Effector memory CD8-positive, alpha-beta T cell (primary cell): ENCODE measurements around the gene HAPLN2.

Experiments used
- ATAC-seq: fragments of 150-1000 bp; cut with Tn5 transposase; replicated peaks from 2 replicates; pipeline ENCODE4 v1.10.0; 2021; ENCODE audit warnings: mild to moderate bottlenecking, moderate library complexity
- DNase-seq, 3 experiments: peaks; one replicate each; pipeline ENCODE4 v3.0.0; 2021
- H3K27ac Mint-ChIP-seq, 2 donors: one replicate each; pipeline ENCODE4 v1.8.0; 2022; ENCODE audit warnings: mild to moderate bottlenecking in 2 of 2, mixed read lengths in 2 of 2, moderate library complexity in 2 of 2
- H3K27me3 Mint-ChIP-seq, 2 donors: one replicate each; pipeline ENCODE4 v1.8.0; 2022; ENCODE audit warnings: mixed read lengths in 2 of 2
- H3K36me3 Mint-ChIP-seq: one replicate; pipeline ENCODE4 v1.8.0; 2022; ENCODE audit warnings: mild to moderate bottlenecking, moderate library complexity, mixed read lengths; ENCODE audit not compliant: insufficient read depth
- H3K4me1 Mint-ChIP-seq, 2 donors: one replicate each; pipeline ENCODE4 v1.8.0; 2022; ENCODE audit warnings: low read depth in 2 of 2, mixed read lengths in 2 of 2
- H3K4me3 Mint-ChIP-seq, 2 donors: one replicate each; pipeline ENCODE4 v1.8.0; 2022; ENCODE audit warnings: mild to moderate bottlenecking in 2 of 2, mixed read lengths in 2 of 2, moderate library complexity in 2 of 2
- H3K9me3 Mint-ChIP-seq, 2 donors: one replicate each; pipeline ENCODE4 v1.8.0; 2022; ENCODE audit warnings: mixed read lengths in 2 of 2

The HAPLN2 gene

DNA sequence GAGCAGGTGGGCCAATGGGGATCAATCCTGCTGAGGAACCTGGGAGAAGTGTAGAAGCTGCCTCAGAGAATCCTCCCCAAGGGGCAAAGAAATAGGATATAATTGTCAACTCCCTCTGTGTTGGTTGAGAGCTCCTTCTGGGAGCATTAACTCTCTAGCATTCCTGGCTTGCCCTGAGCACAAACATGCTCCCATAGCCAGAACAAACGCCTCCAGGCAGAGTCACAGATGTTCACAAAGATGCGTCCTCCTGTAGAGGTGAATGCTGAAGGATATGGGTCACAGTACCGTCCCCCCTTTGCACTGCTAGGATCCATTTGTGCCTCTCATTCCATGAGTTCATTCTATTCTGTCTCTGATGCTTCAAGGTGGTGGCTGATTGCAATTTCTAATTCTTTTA lies 13.1 kb downstream of the HAPLN2 start:
- H3K9me3 Mint-ChIP-seq: no peaks in the 10 kb centered on the region
- DNase-seq (no peak), ATAC-seq (no peak)
- H3K36me3 Mint-ChIP-seq: peaks cover 4% of the 10 kb centered on the region
- H3K4me3 Mint-ChIP-seq: no peak overlapping the region
- no peak overlapping the region for H3K27ac Mint-ChIP-seq
- peaks cover 78 to 86% of the 10 kb centered on the region in 2 donors for H3K27me3 Mint-ChIP-seq
- no peaks in the 10 kb centered on the region for H3K4me1 Mint-ChIP-seq

DNA sequence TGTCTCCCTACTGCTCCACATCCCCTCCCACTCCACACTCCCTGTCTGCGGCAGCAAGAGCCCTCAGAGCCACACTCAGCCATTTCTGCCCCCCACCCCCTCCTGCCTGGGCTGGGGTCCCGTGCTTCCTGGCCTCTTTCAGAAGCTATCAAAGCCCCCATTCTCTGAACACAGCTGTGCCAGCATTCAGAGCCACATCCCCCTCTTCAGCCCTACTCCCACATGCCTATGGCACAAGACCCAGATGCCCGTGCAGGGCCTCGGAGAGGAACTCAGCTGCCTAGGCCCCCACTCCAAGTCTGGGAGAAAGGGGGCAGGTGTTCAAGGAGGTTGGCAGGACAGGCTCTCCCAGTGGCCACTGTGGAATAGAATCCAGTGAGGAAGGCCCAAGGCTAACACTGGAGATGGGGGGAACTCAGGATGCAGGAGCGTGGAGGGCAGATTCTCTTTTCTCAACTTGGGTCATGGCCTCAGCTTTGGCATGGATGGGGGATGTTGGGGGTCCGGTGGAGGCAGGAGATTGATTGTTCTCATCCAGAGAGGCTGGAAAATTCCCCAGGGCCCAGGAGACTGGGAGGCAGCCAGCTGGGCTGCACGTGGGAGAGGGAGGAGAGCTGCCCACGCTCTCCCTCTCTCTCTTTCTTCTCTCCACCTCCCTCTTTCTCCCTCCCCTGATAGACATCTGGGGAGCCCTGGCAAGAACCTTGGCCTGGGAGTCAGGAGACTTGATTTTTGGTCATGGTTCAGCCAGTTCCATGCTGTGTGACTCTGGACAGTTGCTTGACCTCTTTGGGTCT lies 19.2 kb downstream of the HAPLN2 start:
- Mint-ChIP-seq H3K27ac (no peak overlapping the region), H3K4me3 (no peak overlapping the region)

DNA sequence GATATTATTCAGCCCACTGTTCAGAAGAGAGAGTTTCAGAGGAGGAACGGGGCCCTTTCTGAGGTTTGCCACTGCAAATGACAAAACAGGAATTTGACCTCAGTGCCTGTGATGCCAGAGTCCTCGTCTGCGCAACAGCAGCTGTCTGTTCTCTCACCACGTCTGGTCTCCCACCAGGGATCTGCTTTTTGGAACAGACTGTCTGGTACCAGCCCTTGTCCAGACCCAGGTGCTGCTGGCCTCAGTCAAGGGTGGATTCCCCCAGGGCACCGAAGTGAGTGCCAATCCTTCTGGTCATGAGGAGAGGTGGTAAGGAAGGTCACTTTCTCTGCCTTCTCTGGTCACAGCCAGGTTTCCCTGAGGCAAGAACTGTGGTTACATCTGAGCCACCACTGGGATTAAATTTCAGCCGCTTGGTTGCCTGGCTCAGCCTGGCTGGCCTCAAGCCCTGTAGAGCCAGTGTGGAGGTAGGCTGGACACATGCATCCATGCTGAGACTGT lies 20.4 kb downstream of the HAPLN2 start:
- peaks cover 75 to 91% of the 10 kb centered on the region in 2 donors for H3K27me3 Mint-ChIP-seq
- ATAC-seq (no peak), DNase-seq (no peak)
- H3K4me1 Mint-ChIP-seq: peaks cover 13 to 18% of the 10 kb centered on the region in 2 donors
- H3K4me3 Mint-ChIP-seq: no peak overlapping the region
- H3K9me3 Mint-ChIP-seq: no peaks in the 10 kb centered on the region
- H3K27ac Mint-ChIP-seq: no peak overlapping the region
- H3K36me3 Mint-ChIP-seq: peaks cover 4% of the 10 kb centered on the region

More for the DNA sequence above, 19.2 kb downstream of the HAPLN2 start:
- DNase-seq: no peak
- no peak for ATAC-seq
- H3K36me3 Mint-ChIP-seq: peaks cover 4% of the 10 kb centered on the region
- H3K27me3 Mint-ChIP-seq: peaks cover 78 to 90% of the 10 kb centered on the region in 2 donors
- H3K9me3 Mint-ChIP-seq: no peaks in the 10 kb centered on the region
- peaks cover 9 to 14% of the 10 kb centered on the region in 2 donors for H3K4me1 Mint-ChIP-seq

DNA sequence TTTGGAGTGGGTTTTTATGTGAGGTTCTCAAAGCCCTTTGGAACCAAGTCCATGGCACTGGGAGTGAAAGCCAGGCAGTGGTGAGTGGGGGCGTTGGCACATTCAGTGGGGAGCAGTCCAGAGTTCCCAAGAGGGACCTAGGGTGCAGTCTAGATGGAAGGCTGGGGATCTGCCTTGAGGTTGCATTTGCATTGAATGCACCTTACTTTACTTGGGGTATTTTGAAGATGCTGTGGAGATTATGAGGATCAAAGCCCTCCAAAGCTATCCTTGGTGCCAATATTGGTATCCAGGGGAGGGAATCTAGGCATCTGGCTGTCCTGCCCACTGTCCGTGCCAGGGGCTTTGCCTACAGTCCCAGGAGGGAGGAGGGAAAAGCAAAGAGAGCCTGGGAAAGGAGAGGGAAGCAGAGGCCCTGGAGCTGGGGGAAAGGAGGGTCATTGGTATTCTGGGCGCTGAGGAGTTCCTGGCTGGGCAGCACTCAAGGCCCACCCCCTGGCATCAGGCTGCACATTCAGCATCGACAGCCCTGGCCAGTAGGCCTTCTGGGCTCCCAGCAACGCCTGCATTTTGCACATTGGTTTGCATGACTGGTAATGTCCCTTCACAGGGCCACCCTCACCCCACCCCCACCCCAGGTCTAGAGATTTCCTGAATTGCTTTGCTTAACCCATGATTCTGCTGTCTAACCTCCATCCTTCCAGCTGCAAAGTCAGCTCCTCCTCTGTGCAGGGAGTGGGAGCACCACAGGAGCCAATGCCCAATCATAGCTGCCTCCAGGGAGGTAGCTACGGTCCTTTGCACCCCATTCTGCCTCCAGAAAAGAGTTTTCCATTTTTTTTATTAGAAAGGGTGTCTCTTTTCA lies 21.9 kb downstream of the HAPLN2 start:
- Mint-ChIP-seq H3K4me3 (peak overlapping the region; percentile 59 to 77), H3K27me3 (peaks cover 78 to 93% of the 10 kb centered on the region in 2 donors), H3K4me1 (peaks cover 13 to 20% of the 10 kb centered on the region in 2 donors), H3K36me3 (peaks cover 4% of the 10 kb centered on the region), H3K9me3 (no peaks in the 10 kb centered on the region), H3K27ac (no peak overlapping the region)
- no peak for DNase-seq
- ATAC-seq: no peak

DNA sequence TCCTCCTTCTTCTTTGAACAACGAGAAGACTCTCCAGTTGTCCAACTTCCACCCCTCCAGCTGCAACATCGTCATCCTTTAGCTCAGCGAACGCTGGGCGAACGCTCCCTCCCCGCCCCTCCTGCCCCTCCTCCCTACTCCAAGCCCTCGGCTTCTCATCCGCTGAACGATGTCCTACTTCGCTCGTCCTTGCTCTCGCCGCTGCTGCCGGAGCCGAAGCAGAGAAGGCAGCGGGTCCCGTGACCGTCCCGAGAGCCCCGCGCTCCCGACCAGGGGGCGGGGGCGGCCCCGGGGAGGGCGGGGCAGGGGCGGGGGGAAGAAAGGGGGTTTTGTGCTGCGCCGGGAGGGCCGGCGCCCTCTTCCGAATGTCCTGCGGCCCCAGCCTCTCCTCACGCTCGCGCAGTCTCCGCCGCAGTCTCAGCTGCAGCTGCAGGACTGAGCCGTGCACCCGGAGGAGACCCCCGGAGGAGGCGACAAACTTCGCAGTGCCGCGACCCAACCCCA lies 22.6 kb downstream of the HAPLN2 start, which contains the start of gene BCAN:
TSS of gene BCAN (plus strand) at position 357 of the 504 bp plus-strand sequence. CDS start 3,938 bp downstream, outside the sequence.
- peaks cover 13 to 23% of the 10 kb centered on the region in 2 donors for H3K4me1 Mint-ChIP-seq
- DNase-seq (no peak), ATAC-seq (peak; percentile 47)
- peaks cover 78 to 93% of the 10 kb centered on the region in 2 donors for H3K27me3 Mint-ChIP-seq
- peaks cover 4% of the 10 kb centered on the region for H3K36me3 Mint-ChIP-seq
- H3K4me3 Mint-ChIP-seq: peak within 1 kb of the TSS; percentile 71 to 77
- H3K27ac Mint-ChIP-seq: no peak within 1 kb of the TSS
- no peaks in the 10 kb centered on the region for H3K9me3 Mint-ChIP-seq

DNA sequence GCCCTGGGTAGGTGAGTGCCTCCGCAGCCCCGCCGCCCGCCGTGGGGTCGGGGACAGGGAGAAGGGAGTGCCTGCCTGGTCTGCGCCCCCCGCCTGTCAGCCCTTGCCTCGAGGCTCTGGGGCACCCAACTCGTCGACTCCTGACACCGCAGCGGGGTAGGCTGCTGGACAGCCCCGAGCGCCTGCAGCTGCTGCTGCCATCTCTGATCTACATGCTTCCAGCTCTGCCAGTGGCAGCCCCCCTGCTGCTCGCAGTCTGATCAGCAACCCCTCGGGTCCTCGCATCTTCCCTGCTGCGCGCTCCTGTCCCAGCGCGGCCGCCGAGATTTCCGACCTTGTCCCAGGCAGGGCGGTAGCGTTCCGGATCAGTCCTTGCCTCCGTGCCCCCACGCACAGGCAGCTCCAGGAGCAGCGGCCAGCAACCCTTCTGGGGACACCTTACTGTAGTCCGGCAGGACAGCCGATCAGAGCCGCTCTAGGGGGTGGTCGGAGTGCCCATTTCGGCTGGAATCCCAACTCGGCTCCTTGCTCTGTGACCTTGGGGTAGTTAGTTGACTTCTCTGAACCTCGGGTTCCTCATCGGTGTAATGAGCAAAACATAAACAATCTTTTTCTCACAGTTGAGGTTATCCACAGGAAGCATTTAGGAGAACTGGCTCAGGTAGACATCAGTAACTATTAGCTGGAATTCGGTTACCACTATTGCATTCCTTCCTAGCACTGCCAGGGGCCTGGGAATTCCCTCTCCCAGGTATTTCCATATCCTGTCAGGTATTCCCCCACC lies 23.2 kb downstream of the HAPLN2 start:
- ATAC-seq: peak; percentile 10
- Mint-ChIP-seq H3K27me3 (peaks cover 83 to 98% of the 10 kb centered on the region in 2 donors), H3K27ac (no peak overlapping the region), H3K4me1 (peaks cover 13 to 23% of the 10 kb centered on the region in 2 donors), H3K9me3 (no peaks in the 10 kb centered on the region), H3K36me3 (peaks cover 4% of the 10 kb centered on the region), H3K4me3 (peak overlapping the region; percentile 71 to 77)
- no peak for DNase-seq

DNA sequence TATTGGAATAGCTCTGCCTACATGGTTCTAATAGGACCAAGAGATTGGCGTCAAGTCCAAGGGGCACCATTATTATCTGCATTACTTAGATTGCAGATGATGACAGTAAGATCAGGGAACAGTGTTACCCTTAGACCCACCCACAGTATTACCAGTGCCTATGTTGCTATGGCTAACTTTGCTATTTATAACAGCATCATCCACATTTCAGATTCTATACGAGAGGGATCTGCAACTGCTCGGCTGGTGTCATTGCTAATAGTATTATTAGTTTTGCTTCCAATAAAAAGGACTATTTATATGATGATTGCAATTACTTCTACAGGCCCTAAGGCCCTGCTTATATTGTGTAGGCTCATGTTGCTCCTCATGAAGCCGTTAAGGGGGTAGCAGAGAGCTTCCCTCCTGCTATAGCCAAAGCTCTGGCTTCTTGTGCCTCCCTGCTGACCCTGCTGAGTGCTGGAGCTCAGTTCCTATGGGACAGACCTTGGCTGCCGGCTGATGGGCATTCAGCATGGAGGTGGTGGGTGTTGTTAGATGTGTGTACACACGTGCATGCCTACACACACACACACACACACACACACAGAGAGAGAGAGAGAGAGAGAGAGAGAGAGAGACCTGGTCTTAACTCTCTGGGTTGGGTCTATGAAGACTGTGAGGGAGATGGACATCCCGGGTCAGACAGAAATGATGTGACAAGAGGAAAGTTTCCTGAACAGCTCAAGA lies 24.0 kb downstream of the HAPLN2 start:
- Mint-ChIP-seq H3K4me3 (peak overlapping the region in 1 of 2 donors; percentile 71), H3K9me3 (no peaks in the 10 kb centered on the region), H3K4me1 (peaks cover 13 to 23% of the 10 kb centered on the region in 2 donors), H3K27me3 (peaks cover 86 to 100% of the 10 kb centered on the region in 2 donors), H3K36me3 (peaks cover 4% of the 10 kb centered on the region), H3K27ac (peak overlapping the region in 1 of 2 donors; percentile 3)
- no peak for ATAC-seq
- no peak for DNase-seq

DNA sequence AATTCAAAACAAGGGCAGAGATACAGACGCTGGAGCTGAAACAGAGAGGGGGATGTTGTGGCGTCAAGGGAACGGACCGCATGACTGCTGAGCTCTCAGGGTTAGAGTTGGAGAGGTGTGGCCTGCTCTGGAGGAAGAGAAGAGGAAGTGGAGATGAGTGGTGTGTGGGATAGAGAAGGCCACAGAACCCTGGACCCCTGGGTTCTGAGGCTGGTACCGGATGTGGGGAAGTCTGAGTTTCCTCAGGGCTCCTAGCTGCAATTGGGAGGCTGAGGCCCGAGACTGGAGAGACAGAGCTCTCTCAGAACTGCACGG lies 24.5 kb downstream of the HAPLN2 start:
- H3K27me3 Mint-ChIP-seq: peaks cover 86 to 100% of the 10 kb centered on the region in 2 donors
- H3K4me3 Mint-ChIP-seq: no peak overlapping the region
- no peak for DNase-seq
- H3K9me3 Mint-ChIP-seq: no peaks in the 10 kb centered on the region
- ATAC-seq: peak; percentile 78
- peaks cover 4% of the 10 kb centered on the region for H3K36me3 Mint-ChIP-seq
- H3K27ac Mint-ChIP-seq: peak overlapping the region in 1 of 2 donors; percentile 3
- peaks cover 13 to 24% of the 10 kb centered on the region in 2 donors for H3K4me1 Mint-ChIP-seq

DNA sequence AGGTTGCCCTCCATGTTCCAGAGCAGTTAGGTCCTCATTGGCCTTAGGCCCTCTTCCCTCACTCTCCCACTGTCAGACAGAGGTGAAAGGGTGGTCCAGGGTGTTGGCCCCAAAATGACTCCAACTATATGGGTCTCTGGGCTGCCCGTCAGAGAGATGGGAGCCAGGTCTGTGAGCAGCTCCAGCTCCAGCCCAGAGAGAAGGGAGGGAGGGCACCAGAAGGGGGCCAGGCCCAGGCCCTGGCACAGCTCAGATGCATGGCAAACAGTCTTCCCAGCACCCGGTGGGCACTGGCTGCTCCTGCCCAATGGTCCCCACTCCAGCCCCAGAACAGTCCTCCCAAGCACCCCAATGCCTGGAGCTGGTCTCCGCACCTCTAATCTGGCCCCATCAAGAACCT lies 24.9 kb downstream of the HAPLN2 start:
- Mint-ChIP-seq H3K4me1 (peaks cover 13 to 24% of the 10 kb centered on the region in 2 donors), H3K36me3 (peaks cover 4% of the 10 kb centered on the region), H3K4me3 (no peak overlapping the region), H3K9me3 (no peaks in the 10 kb centered on the region), H3K27me3 (peaks cover 86 to 100% of the 10 kb centered on the region in 2 donors), H3K27ac (no peak overlapping the region)
- ATAC-seq (no peak), DNase-seq (no peak)

DNA sequence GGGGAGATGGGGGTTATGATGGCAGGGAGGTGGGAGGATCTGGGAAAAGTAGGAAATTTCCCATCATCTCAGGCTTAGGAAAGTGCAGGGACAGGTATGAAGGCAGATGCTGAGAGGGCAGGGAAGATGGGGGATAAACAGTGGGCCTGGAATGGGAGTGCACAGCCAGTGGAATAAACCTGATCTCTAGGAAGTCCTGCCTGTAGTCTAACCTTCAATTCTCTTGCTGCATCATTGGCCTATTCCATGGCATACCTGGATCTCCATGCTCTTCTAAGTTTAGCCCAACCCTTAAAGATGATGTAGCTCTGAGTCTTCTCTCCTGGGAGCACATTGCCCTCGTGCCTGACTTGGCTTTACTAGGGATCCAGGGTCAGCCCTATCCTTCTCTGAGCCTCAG lies 25.4 kb downstream of the HAPLN2 start:
- Mint-ChIP-seq H3K4me3 (no peak overlapping the region), H3K9me3 (no peaks in the 10 kb centered on the region), H3K4me1 (peaks cover 13 to 24% of the 10 kb centered on the region in 2 donors), H3K27me3 (peaks cover 86 to 100% of the 10 kb centered on the region in 2 donors), H3K36me3 (peaks cover 4% of the 10 kb centered on the region), H3K27ac (no peak overlapping the region)
- ATAC-seq: no peak
- DNase-seq: no peak

DNA sequence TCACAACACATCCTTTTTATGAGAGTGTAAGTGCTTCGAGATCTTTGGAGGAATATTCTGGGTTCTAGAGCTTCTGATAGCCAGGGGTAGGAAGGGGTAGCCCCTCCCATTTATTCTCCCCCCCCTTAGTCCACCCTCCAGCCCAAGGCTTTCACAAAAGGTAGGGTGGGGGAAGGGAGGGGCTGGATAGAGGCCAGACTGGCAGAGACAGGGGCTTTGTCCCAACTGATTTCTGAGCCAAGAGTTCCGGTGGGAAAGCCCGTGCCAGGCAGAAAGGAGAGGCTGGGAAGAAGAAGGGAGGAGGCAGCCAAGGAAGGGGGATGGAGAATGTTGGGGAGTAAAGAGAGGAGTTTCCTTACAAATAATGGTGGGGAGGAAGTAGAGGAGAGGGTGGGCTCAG lies 25.8 kb downstream of the HAPLN2 start:
- no peak for DNase-seq
- no peak overlapping the region for H3K27ac Mint-ChIP-seq

DNA sequence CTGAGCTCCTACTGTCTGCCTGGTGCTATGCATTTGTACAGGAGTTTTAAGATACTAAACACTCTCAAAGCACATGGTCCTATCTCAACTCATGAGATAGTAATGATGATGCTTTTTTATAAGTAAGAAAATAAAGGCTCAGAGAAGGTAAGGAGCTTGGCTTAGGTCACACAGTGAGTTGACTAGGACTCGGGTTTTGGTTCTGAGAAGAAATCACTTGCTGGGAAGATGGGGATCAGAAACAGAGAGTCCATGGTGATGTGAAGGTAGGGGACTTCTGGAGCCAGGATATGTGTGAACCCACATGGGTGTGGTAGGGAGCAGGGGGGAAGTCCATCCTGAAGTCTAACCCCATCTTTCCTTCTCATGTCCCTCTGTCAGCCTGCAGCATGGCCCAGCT lies 26.5 kb downstream of the HAPLN2 start:
- DNase-seq: no peak
- H3K4me3 Mint-ChIP-seq: no peak overlapping the region
- H3K9me3 Mint-ChIP-seq: no peaks in the 10 kb centered on the region
- ATAC-seq: no peak
- peaks cover 84 to 100% of the 10 kb centered on the region in 2 donors for H3K27me3 Mint-ChIP-seq
- H3K4me1 Mint-ChIP-seq: peaks cover 13 to 23% of the 10 kb centered on the region in 2 donors
- H3K27ac Mint-ChIP-seq: no peak overlapping the region
- no peaks in the 10 kb centered on the region for H3K36me3 Mint-ChIP-seq

More for the DNA sequence above, 25.8 kb downstream of the HAPLN2 start:
- Mint-ChIP-seq H3K36me3 (peaks cover 4% of the 10 kb centered on the region), H3K9me3 (no peaks in the 10 kb centered on the region), H3K4me1 (peaks cover 13 to 24% of the 10 kb centered on the region in 2 donors), H3K4me3 (no peak overlapping the region), H3K27me3 (peaks cover 85 to 100% of the 10 kb centered on the region in 2 donors)
- ATAC-seq: no peak
